KMS-11 (cell line): ENCODE measurements around the gene KCNB1.
A peak's percentile ranks its signal among the peaks of the same experiment; 100 is the strongest.

Experiments
- H2AFZ ChIP-seq: fragments of 200-600 bp; sonication (generic); 2 replicates; pipeline ENCODE4 v1.6.1; 2016; ENCODE audit warnings: antibody characterized with exemption, mixed run types, low read depth
- H3K27ac ChIP-seq: fragments of 200-600 bp; sonication (generic); 2 replicates; pipeline ENCODE4 v1.6.1; 2016; ENCODE audit warnings: mild to moderate bottlenecking, mixed run types
- H3K27me3 ChIP-seq: fragments of 200-600 bp; sonication (generic); 2 replicates; pipeline ENCODE4 v1.6.1; 2017; ENCODE audit warnings: mild to moderate bottlenecking, low read depth, mixed run types, moderate library complexity; ENCODE audit not compliant: insufficient read depth
- H3K36me3 ChIP-seq: fragments of 200-600 bp; sonication (generic); 2 replicates; pipeline ENCODE4 v1.6.1; 2017; ENCODE audit warnings: mild to moderate bottlenecking, mixed run types; ENCODE audit not compliant: insufficient read depth
- H3K4me1 ChIP-seq: fragments of 200-600 bp; sonication (generic); 2 replicates; pipeline ENCODE4 v1.6.1; 2016; ENCODE audit warnings: mild to moderate bottlenecking, low read depth, mixed run types; ENCODE audit not compliant: poor library complexity, severe bottlenecking
- H3K4me2 ChIP-seq: fragments of 200-600 bp; sonication (generic); 2 replicates; pipeline ENCODE4 v1.7.0; 2016; ENCODE audit warnings: mild to moderate bottlenecking, mixed run types
- H3K4me3 ChIP-seq: fragments of 200-600 bp; sonication (generic); IDR thresholded peaks from 2 replicates; pipeline ENCODE4 v1.6.1; 2017; ENCODE audit warnings: low read depth, low read length, mixed read lengths; ENCODE audit not compliant: insufficient read depth
- H3K79me2 ChIP-seq: fragments of 200-600 bp; sonication (generic); 2 replicates; pipeline ENCODE4 v1.6.1; 2016; ENCODE audit warnings: low read depth, mixed run types; ENCODE audit not compliant: insufficient read depth
- H3K9ac ChIP-seq: fragments of 200-600 bp; sonication (generic); 2 replicates; pipeline ENCODE4 v1.6.1; 2016; ENCODE audit warnings: mild to moderate bottlenecking, mixed run types
- H4K20me1 ChIP-seq: fragments of 200-600 bp; sonication (generic); 2 replicates; pipeline ENCODE4 v1.6.1; 2016; ENCODE audit warnings: mild to moderate bottlenecking, mixed run types; ENCODE audit not compliant: insufficient read depth
- TF ChIP-seq, protein P1 (sequence below): fragments of 200-600 bp; sonication (generic); conservative IDR thresholded peaks from 2 replicates; pipeline ENCODE4 v1.6.1; 2017; ENCODE audit warnings: low read depth, mild to moderate bottlenecking, antibody characterized with exemption, low read length, moderate library complexity, mixed read lengths

KCNB1 gene

DNA sequence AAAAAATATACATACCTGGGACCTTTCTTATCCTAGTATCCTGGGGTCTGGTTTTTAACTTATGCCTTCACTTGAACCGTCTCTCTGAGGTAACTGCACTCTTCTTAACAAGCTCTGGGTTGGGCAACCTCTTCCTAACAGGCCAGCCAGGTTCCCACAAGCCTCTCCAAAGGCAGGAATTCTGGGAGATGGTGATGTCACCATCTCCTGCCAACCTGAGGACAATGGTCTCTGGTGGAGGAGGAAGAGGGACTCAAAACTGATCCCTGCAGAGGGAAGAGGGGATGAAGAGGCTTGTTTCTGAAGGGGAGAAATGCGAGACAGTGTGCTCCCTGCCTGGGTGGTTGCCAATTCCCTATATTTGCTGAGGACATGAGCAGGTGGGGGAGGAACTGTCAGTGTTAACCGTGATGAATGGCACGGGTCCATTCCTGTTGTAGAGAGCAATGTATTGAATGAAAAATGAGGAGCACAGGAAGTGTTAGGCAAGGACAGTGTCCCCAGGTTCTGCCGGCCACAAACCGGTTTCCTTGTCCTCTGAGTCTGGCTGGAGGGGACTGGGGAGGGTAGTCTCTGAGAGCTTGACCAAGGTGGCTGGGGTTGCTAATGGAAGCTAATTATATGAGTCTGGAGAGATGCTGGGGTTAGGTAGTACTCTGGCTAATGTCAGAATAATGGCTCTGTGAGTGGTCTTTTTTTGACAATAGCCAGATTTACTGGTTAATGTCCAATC is 95.5 kb downstream of the KCNB1 start:
- H3K4me1 ChIP-seq = no peaks in the 10 kb centered on the region
- no peak overlapping the region for H3K4me3 ChIP-seq
- no peaks in the 10 kb centered on the region for H4K20me1 ChIP-seq
- H3K27ac ChIP-seq = no peak overlapping the region
- H3K9ac ChIP-seq = no peak overlapping the region
- no peak overlapping the region for H2AFZ ChIP-seq
- no peaks in the 10 kb centered on the region for H3K36me3 ChIP-seq
- TF ChIP-seq, protein P1, sequence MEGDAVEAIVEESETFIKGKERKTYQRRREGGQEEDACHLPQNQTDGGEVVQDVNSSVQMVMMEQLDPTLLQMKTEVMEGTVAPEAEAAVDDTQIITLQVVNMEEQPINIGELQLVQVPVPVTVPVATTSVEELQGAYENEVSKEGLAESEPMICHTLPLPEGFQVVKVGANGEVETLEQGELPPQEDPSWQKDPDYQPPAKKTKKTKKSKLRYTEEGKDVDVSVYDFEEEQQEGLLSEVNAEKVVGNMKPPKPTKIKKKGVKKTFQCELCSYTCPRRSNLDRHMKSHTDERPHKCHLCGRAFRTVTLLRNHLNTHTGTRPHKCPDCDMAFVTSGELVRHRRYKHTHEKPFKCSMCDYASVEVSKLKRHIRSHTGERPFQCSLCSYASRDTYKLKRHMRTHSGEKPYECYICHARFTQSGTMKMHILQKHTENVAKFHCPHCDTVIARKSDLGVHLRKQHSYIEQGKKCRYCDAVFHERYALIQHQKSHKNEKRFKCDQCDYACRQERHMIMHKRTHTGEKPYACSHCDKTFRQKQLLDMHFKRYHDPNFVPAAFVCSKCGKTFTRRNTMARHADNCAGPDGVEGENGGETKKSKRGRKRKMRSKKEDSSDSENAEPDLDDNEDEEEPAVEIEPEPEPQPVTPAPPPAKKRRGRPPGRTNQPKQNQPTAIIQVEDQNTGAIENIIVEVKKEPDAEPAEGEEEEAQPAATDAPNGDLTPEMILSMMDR = no peak
- H3K4me2 ChIP-seq = no peak overlapping the region
- no peaks in the 10 kb centered on the region for H3K79me2 ChIP-seq
- H3K27me3 ChIP-seq = peaks cover 5% of the 10 kb centered on the region; the same call in 1 of the 2 replicates

DNA sequence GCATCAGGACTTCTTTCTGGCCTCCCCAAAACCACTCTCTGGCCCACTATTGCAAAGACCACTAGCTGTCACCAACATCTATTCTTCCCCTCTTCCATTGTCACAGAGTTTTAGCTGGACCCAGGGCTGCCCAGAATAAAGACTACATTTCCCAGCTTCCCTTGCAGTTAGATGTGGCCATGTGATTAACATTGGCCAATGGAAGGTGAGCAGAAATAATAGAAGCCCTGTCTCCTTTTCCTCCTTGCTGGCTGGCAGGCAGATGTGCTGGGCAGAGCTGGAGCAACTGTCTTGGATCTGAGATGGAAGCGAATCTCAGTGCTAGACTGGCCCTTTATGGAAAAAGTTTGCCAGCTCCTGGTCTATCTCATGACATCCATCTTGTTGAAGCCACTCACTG is 97.0 kb downstream of the KCNB1 start:
- H3K4me2 ChIP-seq = no peak overlapping the region
- no peaks in the 10 kb centered on the region; the same call in 1 of the 2 replicates for H3K27me3 ChIP-seq
- TF ChIP-seq, protein P1 = no peak
- no peaks in the 10 kb centered on the region for H3K4me1 ChIP-seq
- peak overlapping the region; percentile 52 for H2AFZ ChIP-seq
- H3K27ac ChIP-seq = no peak overlapping the region
- no peak overlapping the region for H3K9ac ChIP-seq
- no peaks in the 10 kb centered on the region for H3K36me3 ChIP-seq
- H3K4me3 ChIP-seq = no peak overlapping the region
- H3K79me2 ChIP-seq = no peaks in the 10 kb centered on the region
- no peaks in the 10 kb centered on the region for H4K20me1 ChIP-seq

DNA sequence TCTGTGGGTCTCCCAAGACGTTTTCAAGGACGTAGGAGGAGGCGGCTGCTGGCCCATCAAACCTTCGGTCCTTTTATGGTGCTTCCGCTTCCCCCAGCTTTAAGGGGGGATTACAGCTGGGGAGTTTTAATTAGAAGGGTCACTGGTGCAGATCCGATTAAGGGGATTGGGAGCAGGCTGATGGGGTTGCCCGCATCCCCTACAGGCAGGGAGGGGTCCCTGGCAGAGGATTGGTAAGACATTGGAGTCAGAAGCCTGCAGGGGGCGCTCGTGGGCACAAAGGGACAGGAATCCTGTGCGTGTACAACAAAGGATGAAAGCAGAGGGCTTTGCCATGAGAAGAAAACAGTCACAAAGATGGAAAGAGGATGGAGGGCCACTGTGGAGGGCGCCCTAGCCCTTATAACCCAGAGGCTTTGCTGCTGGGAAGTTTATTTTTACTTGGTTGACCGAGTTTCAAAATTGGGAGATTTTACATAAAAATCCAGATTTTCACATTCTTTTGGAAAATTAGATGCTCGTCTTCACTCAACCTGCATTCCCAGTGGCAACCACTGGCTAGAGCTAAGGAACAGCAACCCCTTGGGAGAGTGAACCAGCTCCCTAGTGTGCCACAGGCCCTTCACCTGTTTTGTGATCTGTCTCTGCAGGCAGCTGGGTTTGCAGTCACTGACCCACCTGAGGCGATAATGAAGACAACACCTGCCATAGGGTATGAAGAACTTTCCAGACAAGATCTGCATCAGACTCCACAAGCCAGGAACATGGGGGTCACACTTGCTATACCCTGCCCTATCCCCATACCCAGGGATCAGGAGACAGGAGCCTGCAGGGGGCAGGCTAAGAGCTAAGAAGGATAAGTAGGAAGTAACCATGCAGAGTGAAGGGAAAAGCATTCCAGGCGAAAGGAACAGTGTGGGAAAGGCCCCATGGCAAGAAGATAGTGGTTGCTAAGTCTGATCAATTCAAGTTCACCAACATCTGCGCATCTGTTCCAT is 97.7 kb downstream of the KCNB1 start:
- no peaks in the 10 kb centered on the region for H3K79me2 ChIP-seq
- no peak overlapping the region for H3K27ac ChIP-seq
- H3K4me2 ChIP-seq = no peak overlapping the region
- no peaks in the 10 kb centered on the region; the same call in 1 of the 2 replicates for H3K27me3 ChIP-seq
- no peaks in the 10 kb centered on the region for H3K4me1 ChIP-seq
- no peak overlapping the region for H3K9ac ChIP-seq
- H3K4me3 ChIP-seq = no peak overlapping the region
- H2AFZ ChIP-seq = no peak overlapping the region
- TF ChIP-seq, protein P1 = peak; percentile 89
- H3K36me3 ChIP-seq = no peaks in the 10 kb centered on the region
- H4K20me1 ChIP-seq = no peaks in the 10 kb centered on the region

DNA sequence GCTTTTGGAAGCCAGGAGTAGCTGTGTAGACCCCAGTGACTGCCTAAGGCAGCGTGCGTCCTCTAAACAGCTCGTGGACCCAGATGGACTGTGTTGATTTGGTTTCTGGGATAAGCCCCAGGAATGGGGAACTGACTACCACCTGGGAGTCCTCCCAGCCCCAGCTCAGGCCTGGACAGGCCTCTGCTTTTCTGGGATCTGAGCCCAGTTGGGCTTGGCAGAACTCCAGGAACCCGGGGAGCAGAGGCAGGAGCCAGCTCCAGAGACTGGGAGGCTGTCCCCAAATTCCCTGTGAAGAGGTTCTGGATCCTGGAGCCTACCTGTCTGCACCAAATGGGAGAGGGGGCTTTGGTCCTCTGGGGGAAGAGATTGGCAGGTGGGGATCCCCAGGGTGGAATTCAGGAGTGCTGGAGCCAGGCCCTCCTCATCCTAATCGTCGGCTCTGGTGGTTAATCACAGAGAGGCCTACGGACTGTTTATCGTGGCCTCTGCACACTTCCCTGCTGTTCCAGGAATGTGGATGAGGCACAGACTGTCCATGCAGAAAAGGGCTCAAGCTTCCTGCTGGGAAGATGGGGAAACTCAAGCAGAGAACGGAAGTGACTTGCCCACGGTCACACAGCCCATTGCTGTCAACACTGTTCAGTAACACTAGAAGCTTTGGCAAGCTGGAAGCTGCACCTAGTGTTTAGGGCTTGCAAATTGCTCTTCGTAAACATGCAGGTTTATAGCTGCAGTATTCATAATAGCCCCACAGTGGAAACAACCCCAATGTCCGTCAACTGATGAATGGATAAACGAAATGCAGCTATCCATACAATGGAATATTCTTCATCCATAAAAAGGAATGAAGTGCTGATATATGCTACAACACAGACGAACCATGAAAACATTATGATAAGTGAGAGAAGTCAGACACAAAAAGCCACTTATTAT is 100.6 kb downstream of the KCNB1 start:
- Histone ChIP-seq H3K79me2 (no peaks in the 10 kb centered on the region), H3K36me3 (no peaks in the 10 kb centered on the region), H3K27me3 (no peaks in the 10 kb centered on the region), H3K4me3 (no peak overlapping the region), H3K4me2 (no peak overlapping the region), H3K4me1 (no peaks in the 10 kb centered on the region), H2AFZ (no peak overlapping the region), H3K27ac (no peak overlapping the region), H3K9ac (no peak overlapping the region), H4K20me1 (no peaks in the 10 kb centered on the region)
- TF ChIP-seq, protein P1 = no peak
